RWPE1 (cell line): Measurements from ENCODE around the gene PCDH10.
A peak's percentile ranks its signal among the peaks of the same experiment; 100 is the strongest.

ENCODE experiments used
- CTCF ChIA-PET: fragments of 350-600 bp; sonication (Branson Sonifier 250); formaldehyde crosslinking; extraction: SDS; loops from one replicate; lab custom pipeline; 2021; lab: Yijun Ruan, JAX
- POLR2A ChIA-PET: fragments of 400-600 bp; formaldehyde crosslinking; extraction: SDS; loops from one replicate; lab custom pipeline; 2020; ENCODE audit warnings: antibody characterized with exemption; ENCODE audit not compliant: low non-redundant PET; lab: Yijun Ruan, JAX
- DNase-seq: peaks from one replicate; pipeline ENCODE4 v3.0.0; 2012; ENCODE audit warnings: low spot score
- H3K27ac ChIP-seq: fragments of 450-650 bp; 2 replicates; pipeline ENCODE4 v1.5.1; 2017
- CTCF ChIP-seq: fragments of 450-650 bp; conservative IDR thresholded peaks from 2 replicates; pipeline ENCODE4 v1.5.1; 2017; ENCODE audit warnings: low read depth, mild to moderate bottlenecking

PCDH10 gene

GRCh38 chr4:133152330-133152821 lies 3.3 kb downstream of the PCDH10 start:
- ChIA-PET CTCF (no interaction called here), POLR2A (no interaction called here)
- H3K27ac ChIP-seq, result no peak overlapping the region
- no peak for TF ChIP-seq CTCF
- DNase-seq, result no peak

- DNase-seq, result no peak
- POLR2A ChIA-PET, result no interaction called here
- no peak overlapping the region for H3K27ac ChIP-seq
- CTCF ChIA-PET, result interaction anchor here (0.6 kb wide), 1 partner anchor 18 kb away, joined by 3 read pairs; no protein-coding TSS in a partner anchor
- no peak for TF ChIP-seq CTCF
Observed at GRCh38 chr4:133152831-133153481, 3.9 kb downstream of the PCDH10 start.

- CTCF ChIA-PET, result interaction anchor here (0.6 kb wide), 3 partner anchors 451 to 749 kb away, joined by 3 read pairs; no protein-coding TSS in a partner anchor
- no peak for DNase-seq
Observed at GRCh38 chr4:133154725-133155124, 5.6 kb downstream of the PCDH10 start.

GRCh38 chr4:133156096-133156495 lies 7.0 kb downstream of the PCDH10 start:
- no peak overlapping the region for H3K27ac ChIP-seq
- no peak for TF ChIP-seq CTCF
- ChIA-PET CTCF (no interaction called here), POLR2A (no interaction called here)
- DNase-seq, result no peak

More at GRCh38 chr4:133154725-133155124, 5.6 kb downstream of the PCDH10 start:
- POLR2A ChIA-PET, result no interaction called here
- H3K27ac ChIP-seq, result no peak overlapping the region
- TF ChIP-seq CTCF, result peak; percentile 62

- POLR2A ChIA-PET, result no interaction called here
- CTCF ChIA-PET, result no interaction called here
- H3K27ac ChIP-seq, result no peak overlapping the region
- no peak for DNase-seq
- no peak for TF ChIP-seq CTCF
Observed at GRCh38 chr4:133156556-133156955, 7.5 kb downstream of the PCDH10 start.

- DNase-seq, result no peak
- TF ChIP-seq CTCF, result no peak
- ChIA-PET POLR2A (no interaction called here), CTCF (no interaction called here)
- no peak overlapping the region for H3K27ac ChIP-seq
Observed at GRCh38 chr4:133157460-133158160, 8.5 kb downstream of the PCDH10 start.
